Measurements from ENCODE around the gene DEGS1.

The DEGS1 gene

GRCh38 chr1:224217655-224218623, 34.9 kb downstream of the DEGS1 start:
- no peak for DNase-seq

DNA sequence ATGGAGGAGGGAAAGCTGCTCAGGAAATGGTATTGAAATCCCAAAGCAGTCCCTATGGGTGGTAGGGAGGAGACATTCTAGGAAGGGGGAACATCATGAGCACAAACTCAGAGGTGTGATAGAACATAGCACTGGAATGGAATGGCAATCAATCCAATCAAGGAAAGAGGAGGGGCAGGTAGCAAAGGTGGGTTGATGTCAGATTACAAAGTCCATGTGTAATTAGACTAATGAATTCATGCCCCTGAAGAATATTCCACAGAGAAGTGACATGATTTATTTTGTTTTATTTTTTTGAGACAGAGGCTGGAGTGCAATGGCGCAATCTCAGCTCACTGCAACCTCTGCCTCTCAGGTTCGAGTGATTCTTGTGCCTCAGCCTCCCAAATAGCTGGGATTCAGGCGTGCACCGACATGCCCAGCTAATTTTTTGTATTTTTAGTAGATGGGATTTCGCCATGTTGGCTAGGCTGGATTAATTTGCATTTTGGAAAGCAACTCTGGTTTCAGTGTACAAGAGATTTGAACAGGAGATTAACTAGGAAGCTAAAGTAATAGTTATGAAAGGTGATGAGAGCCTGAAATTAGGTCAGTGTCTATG, 36.1 kb downstream of the DEGS1 start:
- DNase-seq: no peak

DNA sequence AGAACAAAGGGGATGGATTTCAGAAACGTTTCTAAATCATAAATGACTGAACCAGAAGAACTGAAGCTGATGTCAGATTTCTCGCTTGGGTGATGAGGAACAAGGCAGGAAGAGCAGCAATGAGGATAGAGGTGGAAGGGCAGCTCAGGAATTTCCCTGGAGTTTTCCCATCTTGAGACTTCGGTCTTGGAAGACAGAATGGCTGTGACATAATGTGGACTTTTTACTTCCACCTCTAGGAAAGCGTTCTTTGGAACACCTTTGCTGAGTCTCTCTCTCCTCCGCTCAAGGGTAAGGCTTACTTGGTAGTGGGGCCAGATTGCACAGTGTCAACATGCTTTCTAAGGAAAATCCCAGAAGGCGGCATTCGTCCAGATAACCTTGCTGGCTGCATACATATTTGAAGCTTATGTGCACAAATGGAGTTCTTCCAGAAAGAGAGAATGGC, 36.6 kb downstream of the DEGS1 start:
- no peak for DNase-seq

DNA sequence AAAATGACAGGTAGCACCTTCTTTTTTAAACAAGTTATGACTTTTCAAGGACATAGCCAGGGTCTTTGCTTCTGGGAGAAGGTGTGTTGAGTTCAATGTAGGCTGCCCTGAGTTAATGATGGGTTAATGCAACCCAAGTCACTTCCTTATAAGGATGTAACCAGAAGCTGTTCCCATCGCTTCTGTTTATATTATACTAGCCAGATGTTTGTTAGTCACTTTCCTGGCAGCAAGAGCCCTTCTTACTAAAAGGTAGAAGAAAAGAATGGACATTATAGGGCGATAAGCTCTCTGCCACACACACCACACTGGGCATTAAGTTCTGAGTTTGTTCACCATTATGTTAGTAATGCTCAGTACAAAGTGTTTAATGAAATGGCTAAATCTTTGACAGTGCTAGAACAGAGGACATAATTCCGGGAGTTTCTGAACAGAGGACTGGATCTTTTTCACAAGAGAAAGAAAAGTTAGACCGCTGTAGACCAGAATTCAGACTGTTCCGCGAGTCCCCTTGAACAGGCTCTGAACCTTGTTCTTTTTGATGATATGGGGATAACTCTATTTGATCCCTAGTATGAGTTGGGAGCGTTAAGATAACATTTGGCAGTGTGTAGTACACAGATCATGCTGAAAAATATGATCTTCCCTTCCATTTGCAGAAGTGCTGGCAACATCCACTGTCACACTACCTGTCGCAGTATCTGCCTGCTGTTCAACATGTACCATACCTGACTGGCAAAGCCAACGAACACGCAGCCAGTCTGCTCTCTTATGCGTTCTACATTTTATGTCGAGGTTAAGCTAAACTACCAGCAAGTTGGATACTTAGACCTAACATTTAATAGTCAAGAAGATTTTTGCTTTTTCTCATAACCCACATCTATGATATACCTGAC, 41.0 kb downstream of the DEGS1 start:
- no peak for DNase-seq

DNA sequence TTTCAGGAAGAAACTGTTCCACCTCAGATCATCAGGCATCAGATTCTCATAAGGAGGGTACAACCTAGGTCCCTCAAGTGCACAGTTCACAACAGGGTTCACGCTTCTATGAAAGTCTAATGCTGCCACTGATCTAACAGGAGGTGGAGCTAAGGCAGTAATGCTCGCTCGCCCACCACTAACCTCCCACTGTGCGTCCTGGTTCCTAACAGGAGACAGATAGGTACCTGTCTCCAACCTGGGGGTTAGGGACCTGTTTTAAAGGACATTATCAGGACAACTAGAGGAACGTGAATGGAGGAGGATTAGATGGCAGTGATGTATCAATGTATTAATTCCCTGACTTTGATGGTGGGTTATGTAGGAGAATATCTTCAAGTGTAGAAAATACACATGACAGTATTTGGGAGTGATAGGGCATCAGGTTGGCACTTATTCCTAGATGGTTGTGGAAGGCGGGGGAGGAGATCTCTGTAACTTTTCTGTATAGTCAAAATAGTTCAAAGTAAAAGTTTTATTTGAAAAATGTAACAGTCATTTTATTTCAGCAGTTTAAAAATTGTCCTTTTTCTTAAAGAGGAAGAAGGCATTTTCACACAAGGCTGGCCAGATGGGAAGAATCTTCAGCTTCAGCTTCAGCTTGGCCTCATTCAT, 43.9 kb downstream of the DEGS1 start:
- DNase-seq: no peak

DNA sequence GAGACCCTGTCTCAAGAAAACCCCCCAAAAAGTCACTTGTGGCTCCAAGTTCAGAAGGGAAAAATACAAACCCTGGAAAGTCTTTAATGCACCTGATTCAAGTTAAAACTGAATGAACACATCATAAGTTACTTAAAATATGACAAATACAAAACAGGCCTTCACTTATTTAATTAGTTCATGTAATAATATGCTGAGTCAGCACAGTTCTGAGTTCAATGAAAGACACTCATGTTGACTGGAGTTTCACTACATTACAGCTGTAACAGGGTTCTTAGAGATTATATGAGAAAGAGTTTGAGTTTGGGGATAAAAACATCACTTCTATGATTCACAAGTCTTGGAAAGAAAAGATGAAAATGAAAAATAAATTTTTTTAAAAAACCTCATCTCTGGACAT, 51.0 kb downstream of the DEGS1 start:
- DNase-seq: no peak

- DNase-seq: no peak
Observed at GRCh38 chr1:224235813-224236493, 52.9 kb downstream of the DEGS1 start.

DNA sequence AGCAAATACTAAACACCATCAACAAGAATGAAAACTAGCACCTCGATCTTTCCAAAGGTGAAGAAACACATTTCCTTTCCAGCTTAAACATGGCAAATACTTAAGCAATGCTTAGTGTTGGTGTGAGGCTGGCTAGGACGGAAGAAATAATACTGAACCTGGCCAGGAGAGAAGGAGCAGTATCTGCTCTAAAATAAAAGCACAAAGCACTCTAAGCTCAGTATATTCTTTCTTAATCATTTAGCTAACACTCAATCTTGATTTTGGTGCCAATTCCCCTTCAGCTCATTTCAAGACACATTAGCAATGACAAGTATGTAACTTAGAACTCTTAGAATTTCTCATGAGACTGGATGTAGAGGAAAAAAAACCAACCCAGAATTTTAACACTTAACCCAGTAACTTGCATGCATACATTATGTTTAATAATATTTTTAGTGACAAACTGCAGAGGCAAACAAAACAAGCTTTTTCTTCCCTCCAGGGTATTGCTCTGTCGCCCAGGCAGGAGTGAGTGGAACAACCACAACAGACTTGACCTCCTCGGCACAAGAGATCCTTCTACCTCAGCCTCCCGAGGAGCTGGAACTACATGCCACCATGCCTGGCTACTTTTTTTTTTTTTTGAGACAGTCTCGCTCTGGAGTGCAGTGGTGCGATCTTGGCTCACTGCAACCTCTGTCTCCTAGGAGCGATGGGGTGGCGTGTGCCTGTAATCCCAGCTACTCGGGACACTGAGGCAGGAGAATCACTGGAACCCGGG, 54.3 kb downstream of the DEGS1 start:
- no peak for DNase-seq

DNA sequence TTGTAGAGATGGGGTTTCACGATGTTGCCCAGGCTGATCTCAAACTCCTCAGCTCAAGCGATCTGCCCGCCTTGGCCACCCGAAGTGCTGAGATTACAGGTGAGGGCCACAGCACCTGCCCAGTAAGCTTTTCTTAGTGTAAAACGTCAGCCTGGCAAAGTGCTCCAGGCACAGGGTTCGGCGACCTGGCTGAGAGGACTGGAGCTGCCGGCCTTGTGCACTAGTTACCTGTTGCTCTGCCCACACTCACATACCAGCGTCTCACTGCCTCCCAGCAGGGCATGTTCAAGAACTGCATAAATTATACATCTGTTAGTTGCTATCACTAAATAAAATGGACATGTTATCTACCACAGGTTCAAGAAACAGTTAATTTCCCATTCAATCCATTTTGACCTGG, 55.2 kb downstream of the DEGS1 start:
- no peak for DNase-seq

DNA sequence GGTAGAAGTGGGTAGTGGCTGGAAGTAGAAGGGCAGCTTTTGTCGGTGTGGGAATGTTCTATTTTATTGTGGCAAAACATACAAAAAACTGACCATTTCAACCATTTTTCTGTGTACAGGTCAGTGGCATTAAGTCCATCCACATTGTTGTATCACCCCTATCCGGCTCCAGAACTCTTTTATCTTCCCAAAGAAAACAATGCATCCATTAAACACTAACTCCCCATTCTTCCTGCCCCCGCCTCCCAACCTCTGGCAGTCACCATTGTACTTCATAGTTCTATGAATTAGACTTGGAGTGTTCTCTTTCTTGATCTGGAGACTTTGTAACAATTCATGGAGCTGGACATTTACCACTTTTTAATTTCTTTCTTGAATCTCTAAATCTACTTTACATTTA, 55.7 kb downstream of the DEGS1 start:
- no peak for DNase-seq

Data from NCI-H146 (cell line).